Left ventricle myocardium inferior (tissue), 1 donor: ENCODE measurements around the gene NPAS4. TPM values are rescaled to one million over a fixed set of nuclear protein-coding genes. Genes with fewer than 3 reads are reported as not detected.

Source experiments
- DNase-seq: peaks from one replicate; pipeline ENCODE4 v3.0.0-alpha.2; 2020
- H3K27ac ChIP-seq: fragments of 200-600 bp; replicated peaks from 2 replicates; pipeline ENCODE4 v1.8.0; 2021
- H3K27me3 ChIP-seq: fragments of 200-600 bp; 2 replicates; pipeline ENCODE4 v1.8.0; 2021; ENCODE audit warnings: low read depth
- H3K36me3 ChIP-seq: fragments of 200-600 bp; 2 replicates; pipeline ENCODE4 v1.8.0; 2021
- H3K4me1 ChIP-seq: fragments of 200-600 bp; 2 replicates; pipeline ENCODE4 v1.8.0; 2021
- H3K4me3 ChIP-seq: fragments of 200-600 bp; 2 replicates; pipeline ENCODE4 v1.8.0; 2021; ENCODE audit warnings: mild to moderate bottlenecking, moderate library complexity
- H3K9me3 ChIP-seq: fragments of 200-600 bp; replicated peaks from 2 replicates; pipeline ENCODE4 v1.8.0; 2021
- CTCF ChIP-seq: fragments of 200-600 bp; IDR thresholded peaks from 2 replicates; pipeline ENCODE4 v1.8.0; 2021; ENCODE audit warnings: antibody characterized with exemption, mild to moderate bottlenecking, borderline replicate concordance
- intact Hi-C: fragments of 100-400 bp; cut with micrococcal nuclease; formaldehyde crosslinking; loops from one replicate; pipeline ENCODE4 v1.11.0; 2022
- total RNA-seq: library from RNA; stranded (reverse); fragmentation: NEBNext Ultra II Directional; extraction: Animal tissue kit (Norgen Biotek cat#: 25700); gene quantifications from one replicate; pipeline ENCODE4 v1.2.1, GENCODE V29; 2021
- donor health status: DM: no; HTN: yes; CAD: no; lungs with severe emphysema.

Gene NPAS4
- total RNA-seq, 1 donor from 2014 or later, result not detected

GRCh38 chr11:66408488-66409214, 12.2 kb upstream of the NPAS4 start:
- peak overlapping the region; percentile 64 for H3K4me3 ChIP-seq
- no peaks in the 10 kb centered on the region for H3K36me3 ChIP-seq
- peaks cover 78% of the 10 kb centered on the region for H3K27me3 ChIP-seq
- intact Hi-C loops, result loop anchor here (5.0 kb wide), 1 partner anchor 274 kb away; no protein-coding TSS in a partner anchor
- no peak overlapping the region for H3K27ac ChIP-seq
- TF ChIP-seq CTCF, result peak; percentile 100
- no peaks in the 10 kb centered on the region for H3K9me3 ChIP-seq
- peak; percentile 87 for DNase-seq
- peaks cover 10% of the 10 kb centered on the region for H3K4me1 ChIP-seq

- DNase-seq, result no peak
- Histone ChIP-seq H3K4me3 (peak overlapping the region; percentile 64), H3K27me3 (peaks cover 78% of the 10 kb centered on the region), H3K36me3 (no peaks in the 10 kb centered on the region), H3K4me1 (peaks cover 10% of the 10 kb centered on the region), H3K9me3 (no peaks in the 10 kb centered on the region), H3K27ac (no peak overlapping the region)
- intact Hi-C loops, result loop anchor here (5.0 kb wide), 1 partner anchor 273 kb away; no protein-coding TSS in a partner anchor
- no peak for TF ChIP-seq CTCF
Measured at GRCh38 chr11:66409226-66409625, 11.6 kb upstream of the NPAS4 start.

DNA sequence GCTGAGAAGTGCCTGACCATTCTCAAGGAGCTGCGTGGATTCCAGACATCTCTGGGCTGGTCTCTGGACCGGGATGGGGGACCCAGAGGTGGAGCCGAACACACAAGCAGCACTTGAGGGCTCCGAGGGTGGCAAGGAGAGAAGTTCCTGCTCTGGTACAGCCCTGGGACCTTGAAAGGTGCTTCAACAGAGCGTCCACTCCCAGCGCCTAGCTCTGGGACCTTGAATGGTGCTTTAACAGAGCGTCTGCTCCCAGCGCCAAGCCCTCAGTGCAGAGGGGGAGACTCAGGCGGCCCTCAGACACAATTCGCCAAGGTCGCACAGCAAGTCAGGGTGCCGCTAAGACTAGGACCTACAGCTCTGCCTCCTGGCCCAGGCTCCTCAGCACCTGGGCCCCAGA, 10.6 kb upstream of the NPAS4 start:
- DNase-seq, result no peak
- Histone ChIP-seq H3K4me1 (peaks cover 10% of the 10 kb centered on the region), H3K27me3 (peaks cover 80% of the 10 kb centered on the region), H3K9me3 (no peaks in the 10 kb centered on the region), H3K4me3 (no peak overlapping the region), H3K36me3 (no peaks in the 10 kb centered on the region), H3K27ac (no peak overlapping the region)
- TF ChIP-seq CTCF, result no peak
- intact Hi-C loops, result no loop called here

GRCh38 chr11:66411323-66411722, 9.5 kb upstream of the NPAS4 start:
- intact Hi-C loops, result no loop called here

GRCh38 chr11:66412110-66412509, 8.7 kb upstream of the NPAS4 start:
- TF ChIP-seq CTCF, result no peak
- intact Hi-C loops, result no loop called here
- Histone ChIP-seq H3K4me3 (no peak overlapping the region), H3K36me3 (no peaks in the 10 kb centered on the region), H3K9me3 (no peaks in the 10 kb centered on the region), H3K27ac (no peak overlapping the region), H3K27me3 (peaks cover 67% of the 10 kb centered on the region), H3K4me1 (peaks cover 21% of the 10 kb centered on the region)
- DNase-seq, result no peak

More at GRCh38 chr11:66411323-66411722, 9.5 kb upstream of the NPAS4 start:
- Histone ChIP-seq H3K4me3 (no peak overlapping the region), H3K36me3 (no peaks in the 10 kb centered on the region), H3K27me3 (peaks cover 69% of the 10 kb centered on the region), H3K9me3 (no peaks in the 10 kb centered on the region), H3K4me1 (peaks cover 15% of the 10 kb centered on the region), H3K27ac (no peak overlapping the region)
- no peak for DNase-seq
- TF ChIP-seq CTCF, result no peak
